GM12801 (cell line): ENCODE measurements around the gene FAM9B.

ENCODE experiments used
- CTCF ChIP-seq: IDR thresholded peaks from one replicate; pipeline ENCODE4 v1.5.1; 2011; ENCODE audit warnings: control low read depth; ENCODE audit not compliant: insufficient read length; ENCODE audit errors: extremely low read depth

The FAM9B gene

GRCh38 chrX:9033989-9034388 lies at the start of gene FAM9B:
Gene FAM9B (minus strand): TSS chrX:9034127. CDS start chrX:9032986, 1,141 bp downstream.
- no peak for TF ChIP-seq CTCF

- no peak for TF ChIP-seq CTCF
Observed at GRCh38 chrX:9081271-9081670, 47.3 kb upstream of the FAM9B start.

DNA sequence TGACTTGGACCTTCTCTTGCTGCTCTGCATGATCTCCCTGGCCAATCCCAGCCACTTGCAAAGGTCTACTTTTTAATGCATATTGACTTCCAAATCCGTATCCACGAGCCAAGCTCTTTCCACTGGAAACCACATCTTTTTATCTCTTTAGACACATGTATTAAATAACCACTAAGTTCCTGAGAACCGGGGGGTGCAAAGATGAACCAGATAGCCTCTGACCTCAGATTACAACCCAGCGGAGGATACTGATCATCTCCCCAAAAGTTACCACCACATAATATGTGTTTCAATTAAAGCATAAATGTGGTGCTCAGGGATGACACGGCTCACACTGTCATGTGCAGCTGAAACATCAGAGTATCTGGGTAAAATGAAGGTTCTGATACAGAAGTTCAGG lies 40.4 kb upstream of the FAM9B start:
- TF ChIP-seq CTCF: no peak

DNA sequence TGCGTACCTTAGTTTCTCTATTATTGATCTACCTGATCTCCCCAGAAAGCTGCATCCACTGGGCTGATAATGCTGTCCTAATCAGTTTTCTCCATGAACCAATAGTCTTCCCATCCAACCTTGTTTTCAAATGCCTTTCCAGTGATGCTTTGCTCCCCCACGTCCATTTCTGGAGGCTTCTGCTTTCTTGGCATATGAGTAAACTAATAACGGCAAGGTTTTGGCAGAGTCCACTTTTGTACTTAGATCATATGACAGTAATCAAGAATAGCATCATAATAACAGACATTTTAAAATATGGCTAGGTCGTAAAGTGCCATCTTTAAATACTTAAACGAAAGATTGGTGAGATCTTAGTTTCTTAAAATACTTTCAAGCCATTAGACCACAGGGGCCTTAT lies 38.4 kb upstream of the FAM9B start:
- no peak for TF ChIP-seq CTCF

DNA sequence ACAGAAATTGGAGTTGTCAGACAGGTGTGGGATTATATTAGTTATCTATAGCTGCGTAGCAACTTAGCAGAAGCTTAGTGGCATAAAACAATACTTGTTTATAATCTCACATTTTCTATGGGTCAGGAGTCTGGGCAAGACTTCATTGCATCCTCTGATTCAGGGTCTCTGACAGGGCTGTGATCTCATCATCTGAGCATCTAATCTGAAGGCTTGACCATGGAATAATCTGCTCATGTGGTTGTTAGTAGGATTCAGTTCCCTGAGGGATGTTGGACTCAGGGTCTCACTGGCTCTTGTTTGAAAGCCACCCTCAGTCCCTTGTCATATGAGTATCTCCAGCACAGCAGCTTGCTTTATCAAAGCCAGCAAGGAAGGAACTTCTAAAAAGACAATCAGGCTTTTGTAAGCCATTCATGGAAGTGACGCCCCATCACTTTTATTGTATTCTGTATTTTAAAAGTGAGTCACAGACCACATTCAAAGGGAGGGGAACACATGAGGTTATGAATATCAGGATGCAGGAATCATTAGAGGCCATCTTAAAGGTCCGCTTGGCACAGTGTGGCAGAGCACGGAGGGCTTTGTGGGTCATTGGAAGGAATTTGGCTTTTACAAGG lies 37.2 kb upstream of the FAM9B start:
- no peak for TF ChIP-seq CTCF

GRCh38 chrX:9069573-9069972 lies 35.6 kb upstream of the FAM9B start:
- no peak for TF ChIP-seq CTCF

GRCh38 chrX:9064694-9065093 lies 30.8 kb upstream of the FAM9B start:
- no peak for TF ChIP-seq CTCF
